ENCODE measurements around the gene DRD4. TPM values are rescaled to one million over a fixed set of nuclear protein-coding genes. Genes with fewer than 3 reads are reported as not detected.

Gene DRD4
- total and polyA plus RNA-seq, 2 of the 8 experiments (the other 6 are each of a cell fraction or from before 2014, with no cell fraction given), result 3.4 to 4.9 TPM

DNA sequence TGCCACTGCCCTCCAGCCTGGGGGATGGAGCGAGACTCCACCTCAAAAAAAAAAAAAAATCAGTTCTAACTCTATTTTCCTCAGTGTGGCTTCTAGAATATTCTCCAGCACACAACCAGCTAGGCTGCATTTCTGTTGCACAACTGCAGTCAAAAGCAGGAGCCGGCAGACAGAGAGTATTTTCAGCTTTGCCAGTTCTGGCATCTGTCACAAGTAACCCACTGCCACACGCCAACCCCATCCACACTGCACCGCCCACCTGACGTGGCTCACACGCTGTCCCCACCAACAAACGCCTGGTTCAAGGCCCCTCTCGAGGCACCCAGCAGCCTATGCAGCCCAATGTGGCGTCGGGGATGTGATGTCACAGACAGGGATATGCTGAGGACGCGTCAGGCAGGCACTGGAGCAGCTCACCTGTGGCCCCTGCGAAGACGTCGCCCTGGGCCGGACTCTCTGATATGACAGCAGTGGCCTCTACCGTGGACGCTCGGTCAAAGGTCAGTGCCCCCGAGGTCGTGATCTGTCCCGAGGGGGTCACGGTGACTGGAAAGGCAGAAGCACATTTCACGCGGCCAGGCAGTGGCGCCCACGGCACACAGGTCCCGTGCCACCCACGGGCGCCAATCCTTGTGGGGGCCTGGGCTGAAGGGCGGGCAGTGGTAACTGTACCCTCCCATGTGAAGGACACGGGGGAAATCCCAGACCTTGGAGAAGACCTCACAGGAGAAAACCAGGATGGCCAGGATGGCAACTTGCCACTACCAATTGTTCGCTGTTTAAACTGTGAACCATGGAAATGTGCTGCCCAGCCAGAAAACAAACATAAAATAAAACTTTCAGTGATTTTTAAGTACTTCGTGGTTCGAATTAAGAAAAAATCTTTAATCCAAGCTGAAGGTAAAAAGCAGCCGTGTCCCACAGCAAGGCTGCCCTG, 42.5 kb downstream of the DRD4 start (continued):
- TF ChIP-seq, protein P1, sequence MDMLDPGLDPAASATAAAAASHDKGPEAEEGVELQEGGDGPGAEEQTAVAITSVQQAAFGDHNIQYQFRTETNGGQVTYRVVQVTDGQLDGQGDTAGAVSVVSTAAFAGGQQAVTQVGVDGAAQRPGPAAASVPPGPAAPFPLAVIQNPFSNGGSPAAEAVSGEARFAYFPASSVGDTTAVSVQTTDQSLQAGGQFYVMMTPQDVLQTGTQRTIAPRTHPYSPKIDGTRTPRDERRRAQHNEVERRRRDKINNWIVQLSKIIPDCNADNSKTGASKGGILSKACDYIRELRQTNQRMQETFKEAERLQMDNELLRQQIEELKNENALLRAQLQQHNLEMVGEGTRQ (IDR thresholded peaks at IDR 0.05; ENCODE audit: low read length), result no peak
- TF ChIP-seq SP1 (IDR thresholded peaks at IDR 0.05; ENCODE audit: low read depth, low read length), result no peak
- TF ChIP-seq BRCA1 (IDR thresholded peaks at IDR 0.05; ENCODE audit: low read depth, low read length), result no peak
- TF ChIP-seq, protein P2, sequence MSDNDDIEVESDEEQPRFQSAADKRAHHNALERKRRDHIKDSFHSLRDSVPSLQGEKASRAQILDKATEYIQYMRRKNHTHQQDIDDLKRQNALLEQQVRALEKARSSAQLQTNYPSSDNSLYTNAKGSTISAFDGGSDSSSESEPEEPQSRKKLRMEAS (IDR thresholded peaks at IDR 0.05), result no peak
- TF ChIP-seq YY1 (IDR thresholded peaks at IDR 0.05; ENCODE audit: low read depth, low read length), result no peak

Measured in H1 (cell line).